OCI-LY7 (cell line): ENCODE data around the gene MPC2. TPM values are rescaled to one million over a fixed set of nuclear protein-coding genes. Genes with fewer than 3 reads are reported as not detected.

Experiments used
- BruUV-seq: library from RNA; stranded (reverse); fragments of 400-500 nt; replicated peaks from 2 replicates; lab custom pipeline; 2021; lab: Mats Ljungman, UMichigan
- CTCF ChIA-PET: fragments of 300-600 bp; sonication (Branson Sonifier 250); formaldehyde crosslinking; loops from one replicate; lab custom pipeline; 2022; ENCODE audit warnings: antibody characterized with exemption; ENCODE audit not compliant: unreplicated experiment; lab: Charles Lee
- POLR2A ChIA-PET: fragments of 300-600 bp; sonication (Branson Sonifier 250); formaldehyde crosslinking; loops from one replicate; lab custom pipeline; 2022; ENCODE audit warnings: antibody characterized with exemption; lab: Charles Lee
- DNase-seq: peaks from one replicate; pipeline ENCODE4 v3.0.0-alpha.2; 2015; ENCODE audit warnings: low spot score
- H2AFZ ChIP-seq: fragments of 200-600 bp; sonication (generic), shearing (Covaris generic); 2 replicates; pipeline ENCODE4 v1.6.1; 2014; ENCODE audit warnings: mild to moderate bottlenecking, antibody characterized with exemption, low read length, moderate library complexity
- H3K27ac ChIP-seq: fragments of 200-600 bp; sonication (generic); 2 replicates; pipeline ENCODE4 v1.5.1; 2014; ENCODE audit warnings: mixed run types, low read depth, mild to moderate bottlenecking, moderate library complexity, low read length, inconsistent platforms; ENCODE audit not compliant: poor library complexity, severe bottlenecking
- H3K36me3 ChIP-seq: fragments of 200-600 bp; sonication (generic); 2 replicates; pipeline ENCODE4 v1.6.1; 2014; ENCODE audit warnings: mild to moderate bottlenecking, antibody characterized with exemption, low read length, moderate library complexity, mixed read lengths; ENCODE audit not compliant: insufficient read depth
- H3K4me1 ChIP-seq: fragments of 200-600 bp; sonication (generic); 2 replicates; pipeline ENCODE4 v1.5.1; 2014; ENCODE audit warnings: mild to moderate bottlenecking, low read length; ENCODE audit not compliant: insufficient read depth, poor library complexity, severe bottlenecking
- H3K4me2 ChIP-seq: fragments of 200-600 bp; sonication (generic); 2 replicates; pipeline ENCODE4 v1.6.1; 2014; ENCODE audit warnings: mild to moderate bottlenecking, low read length
- H3K4me3 ChIP-seq: fragments of 200-600 bp; sonication (generic); 2 replicates; pipeline ENCODE4 v1.5.1; 2014; ENCODE audit warnings: mild to moderate bottlenecking, low read depth, low read length; ENCODE audit not compliant: poor library complexity, severe bottlenecking
- H3K79me2 ChIP-seq: fragments of 200-600 bp; sonication (generic); 2 replicates; pipeline ENCODE4 v1.6.1; 2016; ENCODE audit warnings: low read depth, mild to moderate bottlenecking, low read length, moderate library complexity, mixed read lengths; ENCODE audit not compliant: insufficient read depth
- H3K9me2 ChIP-seq: fragments of 200-600 bp; sonication (generic); 2 replicates; pipeline ENCODE4 v1.6.1; 2016; ENCODE audit warnings: mild to moderate bottlenecking, low read length, mixed read lengths; ENCODE audit not compliant: insufficient read depth
- H3K9me3 ChIP-seq: fragments of 200-600 bp; sonication (generic); 2 replicates; pipeline ENCODE4 v1.6.1; 2014; ENCODE audit warnings: mild to moderate bottlenecking, mixed run types, low read length, mixed read lengths
- H4K20me1 ChIP-seq: fragments of 200-600 bp; sonication (generic); 2 replicates; pipeline ENCODE4 v1.6.1; 2014; ENCODE audit warnings: mild to moderate bottlenecking, antibody characterized with exemption, low read length, moderate library complexity, mixed read lengths; ENCODE audit not compliant: insufficient read depth
- EZH2phosphoT487 ChIP-seq: fragments of 200-600 bp; sonication (generic); IDR thresholded peaks from 2 replicates; pipeline ENCODE4 v1.6.1; 2018; ENCODE audit warnings: low read depth, borderline replicate concordance, mild to moderate bottlenecking, mixed run types, antibody characterized with exemption, low read length, moderate library complexity, mixed read lengths
- intact Hi-C: fragments of 100-400 bp; cut with micrococcal nuclease; formaldehyde crosslinking; loops from one replicate; pipeline ENCODE4 v1.10.0; 2022; ENCODE audit not compliant: unreplicated experiment
- total RNA-seq, 2 experiments: library from RNA; depleted of rRNA in 1 of 2; stranded (reverse); fragments of >200 nt in 1 of 2; shearing (Covaris generic) in 1 of 2; gene quantifications; 2 replicates each; pipeline ENCODE4 v1.2.3, GENCODE V29; 2014 to 2022
- TF ChIP-seq, protein P1 (sequence below): fragments of 200-600 bp; sonication (generic); conservative IDR thresholded peaks from 2 replicates; pipeline ENCODE4 v1.5.1; 2014; ENCODE audit warnings: mild to moderate bottlenecking, antibody characterized with exemption, low read length, moderate library complexity, mixed read lengths

MPC2 gene
- total RNA-seq, 2 experiments from 2014 or later: 19.4 to 56.4 TPM

GRCh38 chr1:167923324-167924056 lies 13.4 kb downstream of the MPC2 start:
- Histone ChIP-seq H2AFZ (no peak overlapping the region), H3K4me1 (peaks cover 14% of the 10 kb centered on the region), H4K20me1 (no peaks in the 10 kb centered on the region), H3K36me3 (peaks cover 16% of the 10 kb centered on the region), H3K4me2 (no peak overlapping the region), H3K9me3 (no peaks in the 10 kb centered on the region), H3K79me2 (peaks cover 20% of the 10 kb centered on the region; the same call in 1 of the 2 replicates), H3K27ac (no peak overlapping the region), H3K4me3 (no peak overlapping the region), H3K9me2 (no peaks in the 10 kb centered on the region)
- no TSS peak for BruUV-seq
- intact Hi-C loops: no loop called here
- no peak for DNase-seq
- POLR2A ChIA-PET: interaction anchor here (0.6 kb wide), 1 partner anchor 142 kb away, joined by 3 read pairs; no protein-coding TSS in a partner anchor
- no peak for TF ChIP-seq EZH2phosphoT487
- TF ChIP-seq, protein P1, sequence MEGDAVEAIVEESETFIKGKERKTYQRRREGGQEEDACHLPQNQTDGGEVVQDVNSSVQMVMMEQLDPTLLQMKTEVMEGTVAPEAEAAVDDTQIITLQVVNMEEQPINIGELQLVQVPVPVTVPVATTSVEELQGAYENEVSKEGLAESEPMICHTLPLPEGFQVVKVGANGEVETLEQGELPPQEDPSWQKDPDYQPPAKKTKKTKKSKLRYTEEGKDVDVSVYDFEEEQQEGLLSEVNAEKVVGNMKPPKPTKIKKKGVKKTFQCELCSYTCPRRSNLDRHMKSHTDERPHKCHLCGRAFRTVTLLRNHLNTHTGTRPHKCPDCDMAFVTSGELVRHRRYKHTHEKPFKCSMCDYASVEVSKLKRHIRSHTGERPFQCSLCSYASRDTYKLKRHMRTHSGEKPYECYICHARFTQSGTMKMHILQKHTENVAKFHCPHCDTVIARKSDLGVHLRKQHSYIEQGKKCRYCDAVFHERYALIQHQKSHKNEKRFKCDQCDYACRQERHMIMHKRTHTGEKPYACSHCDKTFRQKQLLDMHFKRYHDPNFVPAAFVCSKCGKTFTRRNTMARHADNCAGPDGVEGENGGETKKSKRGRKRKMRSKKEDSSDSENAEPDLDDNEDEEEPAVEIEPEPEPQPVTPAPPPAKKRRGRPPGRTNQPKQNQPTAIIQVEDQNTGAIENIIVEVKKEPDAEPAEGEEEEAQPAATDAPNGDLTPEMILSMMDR: no peak
- CTCF ChIA-PET: no interaction called here

- POLR2A ChIA-PET: interaction anchor here (1.4 kb wide), 1 partner anchor 10 kb away, joined by 6 read pairs; no protein-coding TSS in a partner anchor
- BruUV-seq: no TSS peak
- no peak overlapping the region for H3K4me2 ChIP-seq
Measured at GRCh38 chr1:167922611-167923074, 14.2 kb downstream of the MPC2 start.

More at GRCh38 chr1:167922611-167923074, 14.2 kb downstream of the MPC2 start:
- H3K4me3 ChIP-seq: no peak overlapping the region
- DNase-seq: no peak
- H3K9me3 ChIP-seq: no peaks in the 10 kb centered on the region
- peaks cover 13% of the 10 kb centered on the region; the same call in 1 of the 2 replicates for H3K79me2 ChIP-seq
- intact Hi-C loops: no loop called here
- peaks cover 12% of the 10 kb centered on the region for H3K4me1 ChIP-seq
- H3K9me2 ChIP-seq: no peaks in the 10 kb centered on the region
- H2AFZ ChIP-seq: no peak overlapping the region
- H3K27ac ChIP-seq: no peak overlapping the region
- no peaks in the 10 kb centered on the region for H4K20me1 ChIP-seq
- CTCF ChIA-PET: interaction anchor here (0.6 to 1.1 kb wide), 2 partner anchors 8 to 169 kb away, joined by 3 to 4 read pairs; no protein-coding TSS in a partner anchor
- H3K36me3 ChIP-seq: peaks cover 21% of the 10 kb centered on the region
- TF ChIP-seq EZH2phosphoT487: no peak
- TF ChIP-seq, protein P1: no peak
